Stimulated activated CD8-positive, alpha-beta memory T cell treated with anti-CD3 and anti-CD28 coated beads, Interleukin-15, amount 100 ng/mL, for 4 hours (primary cell): ENCODE measurements around the gene RALGAPA2.
A peak's percentile ranks its signal among the peaks of the same experiment; 100 is the strongest.

Experiments used
- DNase-seq, 2 donors: peaks; one replicate each; pipeline ENCODE4 v3.0.0-alpha.2; 2020; ENCODE audit warnings: low read depth in 2 of 2

Gene RALGAPA2

GRCh38 chr20:20712474-20713243 lies at the start of gene RALGAPA2:
RALGAPA2 (minus strand) TSS chr20:20712644; CDS start chr20:20712480, 164 bp downstream.
- peak; percentile 88 to 90 for DNase-seq

DNA sequence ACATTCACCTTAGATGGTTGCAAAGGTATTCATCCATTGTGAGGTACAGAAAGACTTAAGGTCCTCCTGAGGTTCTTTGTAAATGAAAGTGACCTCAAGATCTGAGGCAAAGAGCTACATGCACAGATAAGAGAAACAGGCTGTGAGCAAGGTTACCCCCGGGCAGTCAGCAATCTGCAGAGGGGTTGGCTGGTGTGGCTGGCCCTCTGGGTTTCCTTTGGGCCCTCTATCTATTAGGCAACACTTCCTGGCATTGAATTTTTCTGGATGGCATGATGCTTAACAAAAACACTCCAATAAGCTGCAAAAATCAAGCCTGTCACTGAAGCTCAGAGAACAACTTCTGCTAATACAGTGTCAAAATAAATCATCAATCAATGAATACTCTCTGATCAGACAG lies 48.9 kb upstream of the RALGAPA2 start:
- no peak for DNase-seq

DNA sequence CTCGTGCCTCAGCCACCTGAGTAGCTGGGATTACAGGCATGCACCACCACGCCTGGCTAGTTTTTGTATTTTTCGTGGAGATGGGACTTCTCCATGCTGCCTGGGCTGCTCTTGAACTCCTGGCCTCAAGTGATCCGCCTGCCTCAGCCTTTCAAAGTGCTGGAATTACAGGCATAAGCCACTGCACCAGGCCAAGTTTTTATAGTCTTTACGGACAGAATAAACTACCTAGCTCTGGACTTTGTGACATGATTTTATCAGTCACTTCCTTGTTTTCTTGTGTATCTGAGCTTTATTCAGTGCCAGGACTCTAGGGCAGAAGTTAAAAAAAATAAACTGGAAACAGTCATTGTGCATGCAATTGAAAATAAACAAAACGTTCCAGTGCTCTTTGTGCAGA lies 46.7 kb upstream of the RALGAPA2 start:
- DNase-seq, result no peak

GRCh38 chr20:20755674-20756319 lies 43.4 kb upstream of the RALGAPA2 start:
- no peak for DNase-seq

DNA sequence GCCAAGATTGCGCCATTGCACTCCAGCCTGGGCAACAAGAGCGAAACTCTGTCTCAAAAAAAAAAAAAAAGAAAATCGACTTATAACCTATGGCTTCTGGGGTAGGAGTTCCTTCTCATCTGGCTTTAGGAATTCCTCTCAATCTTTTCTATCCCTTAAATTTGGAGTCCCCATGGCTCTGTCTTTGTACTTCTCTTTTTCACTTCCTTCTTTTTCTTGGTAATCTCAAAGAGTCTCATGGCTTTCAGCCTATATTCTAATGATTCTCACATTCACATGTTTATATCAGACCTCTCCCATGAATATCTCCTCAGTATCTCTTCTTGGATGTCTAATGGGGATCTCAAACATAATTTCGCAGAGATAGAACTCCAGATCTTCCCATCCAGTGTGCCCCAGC lies 42.8 kb upstream of the RALGAPA2 start:
- DNase-seq, result no peak

GRCh38 chr20:20754714-20755113 lies 42.3 kb upstream of the RALGAPA2 start:
- DNase-seq, result no peak

- no peak for DNase-seq
Observed at GRCh38 chr20:20752712-20753111, 40.3 kb upstream of the RALGAPA2 start.

DNA sequence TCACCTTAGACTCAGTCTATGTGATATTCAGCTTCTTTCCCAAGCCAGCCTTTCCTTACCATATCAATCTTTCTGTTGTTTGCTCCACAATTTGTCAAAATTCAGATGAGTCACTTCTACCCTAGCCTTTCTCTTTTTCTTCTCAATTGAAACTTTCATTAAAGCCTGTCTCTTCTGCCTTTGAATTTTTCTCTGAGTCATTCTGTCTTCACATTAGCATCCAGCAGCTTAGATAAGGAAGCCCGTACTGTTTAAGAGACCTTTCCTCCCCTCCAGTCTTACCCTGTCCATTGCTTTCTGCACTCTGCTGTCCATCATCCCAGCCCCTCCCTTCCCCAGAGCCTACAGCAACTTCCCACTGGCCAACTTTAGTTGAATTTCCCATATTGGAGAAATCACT lies 34.9 kb upstream of the RALGAPA2 start:
- no peak for DNase-seq

GRCh38 chr20:20744170-20744725 lies 31.8 kb upstream of the RALGAPA2 start:
- DNase-seq, result no peak

GRCh38 chr20:20743511-20744169 lies 31.2 kb upstream of the RALGAPA2 start:
- no peak for DNase-seq

DNA sequence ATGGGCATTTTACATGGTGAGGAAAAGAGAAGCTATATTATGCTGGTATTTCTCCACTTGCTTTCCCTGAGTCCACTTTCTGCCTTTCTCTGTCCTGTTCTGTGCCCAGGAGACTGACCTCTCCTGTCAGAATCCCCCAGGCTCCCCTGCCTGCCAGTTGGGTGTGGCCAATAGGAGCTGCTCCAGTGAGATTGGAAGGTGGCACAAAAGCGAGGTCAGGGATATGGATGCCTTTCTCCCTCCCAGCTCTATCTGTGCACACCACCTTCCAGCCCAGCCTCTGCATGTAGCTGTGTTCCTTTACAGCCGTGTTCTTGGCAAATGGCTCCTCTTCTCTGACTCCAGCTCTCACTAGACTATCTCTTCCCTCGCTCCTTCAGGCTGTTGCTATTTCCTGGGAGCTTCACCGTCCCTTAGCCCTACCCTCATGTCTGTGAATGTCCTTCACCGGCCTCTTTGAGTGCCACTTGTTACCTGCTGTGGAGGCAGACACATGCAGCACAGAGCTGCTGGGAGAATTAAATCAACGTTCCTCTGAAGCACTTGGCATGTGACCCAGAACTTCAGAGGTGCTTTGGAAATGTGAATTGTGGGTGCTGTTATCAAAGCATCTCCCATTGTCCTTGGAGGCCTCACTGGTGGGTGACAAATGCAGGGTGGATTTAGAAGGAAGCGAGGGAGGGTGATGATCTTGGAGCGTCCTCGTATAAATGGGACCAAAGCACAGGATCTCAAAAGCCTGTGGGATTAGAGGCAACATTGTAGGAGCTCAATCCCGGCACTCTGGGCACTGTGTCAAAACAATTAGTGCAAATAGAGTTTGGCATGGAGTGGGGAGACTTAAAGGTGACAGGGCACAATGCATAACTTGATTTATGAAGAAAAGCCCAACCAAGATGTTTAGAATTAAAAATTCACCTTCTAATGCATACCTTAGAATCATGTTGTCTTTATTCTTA lies 28.9 kb upstream of the RALGAPA2 start:
- no peak for DNase-seq

DNA sequence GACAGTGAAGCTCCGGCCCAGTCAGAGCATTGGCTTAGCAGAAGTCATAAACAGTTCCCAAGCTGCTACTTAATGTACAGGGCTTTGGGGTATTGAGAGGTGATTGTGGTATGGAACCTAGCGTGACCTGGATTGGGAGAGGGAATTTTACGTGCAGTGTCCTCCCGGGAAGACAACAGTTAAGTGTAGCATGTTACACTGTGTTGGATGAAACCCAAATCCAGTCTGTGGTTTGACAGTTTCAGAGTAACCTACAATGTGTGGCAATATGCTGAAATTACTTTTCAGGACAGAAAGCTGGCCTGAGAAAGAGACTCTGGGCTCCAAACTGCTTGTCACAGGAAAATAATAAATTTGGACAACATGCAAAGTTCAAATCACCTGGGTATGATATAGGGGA lies 28.1 kb upstream of the RALGAPA2 start:
- no peak for DNase-seq

- no peak for DNase-seq
Observed at GRCh38 chr20:20737158-20737557, 24.7 kb upstream of the RALGAPA2 start.

DNA sequence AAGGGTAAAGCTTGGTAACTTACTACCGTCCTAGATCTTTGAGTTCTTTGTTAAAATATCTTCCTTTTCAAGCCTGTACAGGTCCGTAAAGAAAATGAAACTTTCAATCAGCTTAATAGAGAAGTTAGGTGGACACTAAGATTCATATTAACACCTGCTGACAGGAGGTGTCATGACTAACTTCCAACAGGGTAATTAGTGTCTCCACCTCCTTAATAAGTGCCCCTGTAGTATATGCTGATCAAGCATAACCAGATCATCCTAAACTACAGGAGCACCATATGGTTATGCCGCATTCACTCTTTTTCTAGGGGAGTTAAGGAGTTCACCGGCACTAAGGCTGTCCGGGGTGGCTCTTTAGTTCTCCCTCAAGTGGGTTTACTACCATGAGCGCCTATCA lies 23.9 kb upstream of the RALGAPA2 start:
- DNase-seq, result no peak

GRCh38 chr20:20734475-20734948 lies 22.1 kb upstream of the RALGAPA2 start:
- no peak for DNase-seq

DNA sequence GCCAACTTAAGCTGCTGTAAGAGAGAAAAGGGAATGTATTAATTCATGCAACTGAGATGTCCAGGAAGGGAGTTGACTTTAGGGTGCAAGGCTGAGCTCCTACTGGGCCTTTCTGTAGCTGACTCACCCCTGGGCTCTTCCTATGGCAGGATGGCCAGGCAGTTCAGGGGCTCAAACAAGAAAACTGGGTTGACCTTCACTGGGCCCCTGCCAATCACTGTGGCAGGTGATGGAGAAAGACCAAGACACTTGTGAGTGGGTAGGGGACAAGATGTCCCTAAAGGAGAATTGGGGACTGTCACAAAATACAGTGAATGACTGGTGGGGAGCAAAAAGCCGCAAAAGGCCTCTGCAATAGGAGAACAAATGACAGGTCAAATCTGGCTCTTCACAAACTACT lies 21.5 kb upstream of the RALGAPA2 start:
- no peak for DNase-seq

DNA sequence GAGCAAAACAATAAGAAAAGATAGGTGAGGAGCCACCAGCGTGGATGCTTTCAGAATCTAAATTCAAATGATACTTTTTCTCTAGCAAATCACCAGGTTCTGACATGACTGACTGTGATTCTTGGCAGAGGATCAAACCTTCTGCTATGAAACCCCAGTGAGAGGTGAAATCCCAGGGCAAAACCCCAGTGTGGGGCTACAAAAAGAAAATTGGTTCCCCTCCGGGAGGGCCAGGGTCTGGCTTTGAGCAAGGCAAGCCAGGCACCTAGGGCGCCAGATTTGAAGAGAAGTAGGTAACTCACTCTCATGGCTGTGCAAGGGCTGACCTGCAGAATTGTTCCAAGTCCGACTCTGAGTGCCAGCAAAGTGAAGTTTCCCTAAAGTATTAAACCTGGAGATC lies 20.2 kb upstream of the RALGAPA2 start:
- no peak for DNase-seq

GRCh38 chr20:20731945-20732296 lies 19.5 kb upstream of the RALGAPA2 start:
- no peak for DNase-seq

DNA sequence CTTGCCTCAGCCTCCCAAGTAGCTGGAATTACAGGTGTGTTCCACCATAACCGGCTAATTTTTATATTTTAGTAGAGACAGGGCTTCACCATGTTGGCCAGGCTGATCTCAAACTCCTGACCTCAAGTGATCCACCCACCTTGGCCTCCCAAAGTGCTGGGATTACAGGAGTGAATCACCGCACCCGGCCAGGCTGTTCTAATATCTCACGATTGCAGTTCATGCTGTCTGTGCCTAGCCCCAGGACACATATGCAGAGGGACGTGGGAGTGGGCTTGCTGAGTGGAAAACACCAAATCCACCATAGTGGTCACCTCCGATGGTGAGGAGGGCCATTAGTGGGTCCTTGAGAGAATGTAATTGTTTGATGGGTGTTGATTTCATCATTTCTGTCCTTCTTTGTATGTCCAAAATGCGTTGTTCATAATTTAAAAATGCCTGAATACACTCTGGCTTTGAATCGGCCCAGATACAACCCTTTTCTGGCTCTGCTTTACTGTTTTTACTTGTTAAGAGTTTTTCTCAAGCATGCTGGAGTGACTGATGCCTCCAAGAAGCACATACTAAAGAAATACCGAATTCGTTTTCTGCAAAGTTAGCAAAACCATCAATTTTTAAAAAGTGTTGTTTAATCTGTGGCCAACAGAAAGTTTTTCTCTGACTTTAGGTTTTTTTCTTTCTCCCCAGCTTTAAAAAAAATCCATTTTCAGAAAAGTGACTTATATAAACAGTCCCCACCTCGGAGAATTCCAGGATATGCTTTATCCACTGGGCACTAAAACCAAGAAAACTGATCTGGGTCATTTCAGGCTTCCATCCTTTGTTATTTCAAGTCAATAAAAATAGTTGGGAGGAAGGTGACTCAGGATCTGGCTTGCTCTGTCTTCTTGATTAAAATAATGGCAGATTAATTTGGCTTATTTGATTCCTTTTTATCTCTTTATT lies 18.8 kb upstream of the RALGAPA2 start:
- DNase-seq, result no peak

DNA sequence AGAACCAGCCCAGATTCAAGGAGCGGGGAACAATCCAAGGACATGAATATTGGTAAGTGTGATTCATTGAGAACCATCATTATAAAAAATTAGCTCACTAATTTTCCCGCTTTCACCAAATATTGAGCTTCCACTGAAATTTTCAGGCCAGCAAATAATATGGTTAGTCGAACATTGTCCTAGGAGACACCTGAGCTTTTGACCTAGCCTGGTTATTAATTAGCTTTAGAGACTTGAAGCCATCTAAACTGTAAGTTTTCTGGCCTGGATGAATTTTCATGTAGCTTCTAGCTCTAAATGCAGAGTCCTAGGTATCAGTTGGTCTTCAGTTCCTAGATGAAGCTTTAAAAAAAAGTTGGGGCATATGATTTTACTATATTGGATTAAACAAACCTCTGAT lies 17.1 kb upstream of the RALGAPA2 start:
- no peak for DNase-seq
